ENCODE measurements around the gene CASP6. TPM values are rescaled to one million over a fixed set of nuclear protein-coding genes. Genes with fewer than 3 reads are reported as not detected.

The CASP6 gene
- total RNA-seq, 2 experiments from 2014 or later, result 5.4 to 5.5 TPM

- H3K27ac ChIP-seq (ENCODE audit: low read depth in 1 of 2, low read length in 2 of 2), result no peak overlapping the region
These were observed 15.5 kb upstream of the CASP6 start for GRCh38 chr4:109718759-109719158.

DNA sequence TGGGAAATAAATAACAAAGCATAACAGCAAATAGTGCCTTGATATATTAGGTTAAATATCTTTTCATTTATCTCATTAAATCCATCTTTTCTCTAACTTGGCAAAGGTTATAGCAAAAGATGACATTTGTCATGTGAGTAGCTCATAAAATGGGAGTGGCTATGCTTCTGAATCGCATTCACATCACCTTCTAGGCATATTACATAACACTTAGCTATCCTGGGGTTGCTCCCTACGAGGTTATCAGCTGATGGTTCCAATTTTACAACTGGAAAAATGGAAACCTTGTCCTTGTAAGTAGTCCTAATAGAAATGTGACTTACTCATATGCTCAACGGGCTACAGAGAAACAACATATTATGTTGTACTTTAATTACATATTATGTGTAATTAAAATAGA lies 10.3 kb upstream of the CASP6 start:
- ChIA-PET POLR2A (interaction anchor here (0.9 kb wide), 1 partner anchor 14 kb away, joined by 3 read pairs; no protein-coding TSS in a partner anchor), CTCF (no interaction called here)
- TF ChIP-seq CTCF (IDR thresholded peaks at IDR 0.05), result no peak

More at GRCh38 chr4:109718759-109719158, 15.5 kb upstream of the CASP6 start:
- Histone ChIP-seq H3K4me3 (ENCODE audit: low read length) (no peak overlapping the region), H3K9me3 (ENCODE audit: control insufficient read depth in 1 of 2, insufficient read depth in 1 of 2, low read length in 2 of 2) (no peaks in the 10 kb centered on the region), H3K4me1 (ENCODE audit: insufficient read depth, low read length) (no peaks in the 10 kb centered on the region), H3K27me3 (ENCODE audit: control insufficient read depth in 1 of 2, insufficient read depth in 2 of 2, low read length in 2 of 2) (no peaks in the 10 kb centered on the region), H3K36me3 (ENCODE audit: insufficient read depth, low read length) (peaks cover 20% of the 10 kb centered on the region)
- Mint-ChIP-seq H3K27ac (no peak overlapping the region), H3K4me3 (no peak overlapping the region), H3K4me1 (ENCODE audit: low read depth) (peaks cover 16% of the 10 kb centered on the region), H3K27me3 (no peaks in the 10 kb centered on the region), H3K9me3 (no peaks in the 10 kb centered on the region), H3K36me3 (ENCODE audit: low read depth) (peaks cover 36% of the 10 kb centered on the region)
- ChIA-PET CTCF (interaction anchor here (1.0 kb wide), 1 partner anchor 93 kb away, joined by 4 read pairs; no protein-coding TSS in a partner anchor), POLR2A (no interaction called here)
- intact Hi-C loops (cut with DNase I, micrococcal nuclease), result no loop called here
- DNase-seq (no peak), ATAC-seq (ENCODE audit: poor library complexity) (no peak)
- TF ChIP-seq CTCF (IDR thresholded peaks at IDR 0.05), result no peak

DNA sequence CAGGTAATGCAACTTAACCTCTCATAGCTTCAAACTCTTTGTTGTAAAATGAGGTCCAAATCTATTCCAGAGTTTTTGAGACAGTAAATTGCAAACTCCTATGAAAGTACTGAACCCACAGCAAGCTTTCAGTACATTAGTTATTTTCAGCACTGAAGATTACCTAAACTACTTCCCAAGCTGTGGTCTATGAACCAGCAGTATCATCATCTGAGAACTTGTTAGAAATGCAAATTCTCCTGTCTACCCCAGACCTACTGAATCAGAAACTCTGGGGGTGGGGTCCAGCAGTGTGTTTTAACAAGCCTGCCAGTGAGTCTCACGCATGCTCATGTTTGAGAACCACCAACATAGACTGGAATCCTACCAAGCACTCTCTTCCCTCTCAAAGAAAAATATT lies 5.7 kb upstream of the CASP6 start:
- Histone ChIP-seq H3K9me3 (ENCODE audit: control insufficient read depth in 1 of 2, insufficient read depth in 1 of 2, low read length in 2 of 2) (no peaks in the 10 kb centered on the region), H3K27ac (ENCODE audit: low read depth in 1 of 2, low read length in 2 of 2) (no peak overlapping the region), H3K4me3 (ENCODE audit: low read length) (no peak overlapping the region), H3K27me3 (ENCODE audit: control insufficient read depth in 1 of 2, insufficient read depth in 2 of 2, low read length in 2 of 2) (no peaks in the 10 kb centered on the region), H3K36me3 (ENCODE audit: insufficient read depth, low read length) (peaks cover 14% of the 10 kb centered on the region), H3K4me1 (ENCODE audit: insufficient read depth, low read length) (peaks cover 2% of the 10 kb centered on the region)
- ChIA-PET CTCF (no interaction called here), POLR2A (no interaction called here)
- TF ChIP-seq CTCF (IDR thresholded peaks at IDR 0.05), result no peak
- ATAC-seq (ENCODE audit: poor library complexity) (no peak), DNase-seq (no peak)
- no peaks in the 10 kb centered on the region for H3K27me3 Mint-ChIP-seq
- intact Hi-C loops (cut with DNase I, micrococcal nuclease), result loop anchor here in 1 of 2 experiments (10.0 kb wide), 1 partner anchor 106 kb away; the partner anchor contains the start of gene GAR1
- H3K9me3 Mint-ChIP-seq, result no peaks in the 10 kb centered on the region
- H3K36me3 Mint-ChIP-seq (ENCODE audit: low read depth), result peaks cover 31% of the 10 kb centered on the region
- peaks cover 5% of the 10 kb centered on the region for H3K4me1 Mint-ChIP-seq (ENCODE audit: low read depth)
- H3K27ac Mint-ChIP-seq, result no peak overlapping the region
- H3K4me3 Mint-ChIP-seq, result no peak overlapping the region

More for the DNA sequence above, 10.3 kb upstream of the CASP6 start:
- H3K9me3 ChIP-seq (ENCODE audit: control insufficient read depth in 1 of 2, insufficient read depth in 1 of 2, low read length in 2 of 2), result no peaks in the 10 kb centered on the region
- intact Hi-C loops (cut with DNase I, micrococcal nuclease), result no loop called here
- Mint-ChIP-seq H3K9me3 (no peaks in the 10 kb centered on the region), H3K4me3 (no peak overlapping the region), H3K4me1 (ENCODE audit: low read depth) (peaks cover 4% of the 10 kb centered on the region), H3K27ac (no peak overlapping the region), H3K27me3 (no peaks in the 10 kb centered on the region), H3K36me3 (ENCODE audit: low read depth) (peaks cover 59% of the 10 kb centered on the region)
- no peak overlapping the region for H3K27ac ChIP-seq (ENCODE audit: low read depth in 1 of 2, low read length in 2 of 2)
- no peaks in the 10 kb centered on the region for H3K27me3 ChIP-seq (ENCODE audit: control insufficient read depth in 1 of 2, insufficient read depth in 2 of 2, low read length in 2 of 2)
- DNase-seq (no peak), ATAC-seq (ENCODE audit: poor library complexity) (no peak)
- peaks cover 34% of the 10 kb centered on the region for H3K36me3 ChIP-seq (ENCODE audit: insufficient read depth, low read length)
- H3K4me3 ChIP-seq (ENCODE audit: low read length), result no peak overlapping the region
- no peaks in the 10 kb centered on the region for H3K4me1 ChIP-seq (ENCODE audit: insufficient read depth, low read length)

All from CD4-positive, alpha-beta T cell (primary cell).